SU-DHL-6 (cell line): ENCODE measurements around the gene DPP6.
"Not testable (repeated sequence)": the region's sequence is repeated elsewhere in the genome, so short reads cannot be mapped to it uniquely, and the experiment has no call there.

ENCODE experiments used
- H2AFZ ChIP-seq: fragments of 200-600 bp; sonication (generic); 2 replicates; pipeline ENCODE4 v1.6.1; 2014; ENCODE audit warnings: low read depth, mild to moderate bottlenecking, moderate library complexity, mixed read lengths, antibody characterized with exemption, low read length; ENCODE audit not compliant: severe bottlenecking
- H3F3A ChIP-seq: fragments of 200-600 bp; shearing (Covaris generic); 2 replicates; pipeline ENCODE4 v1.6.0; 2016; ENCODE audit warnings: antibody characterized with exemption, mild to moderate bottlenecking; ENCODE audit not compliant: insufficient read depth
- H3K27ac ChIP-seq: fragments of 200-600 bp; sonication (generic); 2 replicates; pipeline ENCODE4 v1.5.1; 2016; ENCODE audit warnings: low read depth, mild to moderate bottlenecking, low read length, moderate library complexity, mixed read lengths
- H3K27me3 ChIP-seq: fragments of 200-600 bp; sonication (generic), shearing (Covaris generic); 2 replicates; pipeline ENCODE4 v1.6.0; 2014; ENCODE audit warnings: mild to moderate bottlenecking, low read length
- H3K36me3 ChIP-seq: fragments of 200-600 bp; sonication (generic); 2 replicates; pipeline ENCODE4 v1.6.1; 2014; ENCODE audit warnings: mild to moderate bottlenecking, low read length, mixed read lengths
- H3K4me2 ChIP-seq: fragments of 300-600, 200-600 bp; shearing (Covaris generic), sonication (generic); 2 replicates; pipeline ENCODE4 v1.6.0; 2014; ENCODE audit warnings: low read length, low read depth, mild to moderate bottlenecking; ENCODE audit not compliant: poor library complexity, severe bottlenecking
- H3K4me3 ChIP-seq: fragments of 200-600 bp; sonication (generic); 2 replicates; pipeline ENCODE4 v1.5.1; 2014; ENCODE audit warnings: antibody characterized with exemption, low read length, mild to moderate bottlenecking, mixed read lengths; ENCODE audit not compliant: insufficient read depth, poor library complexity, severe bottlenecking
- H3K79me2 ChIP-seq: fragments of 200-600 bp; sonication (generic); 2 replicates; pipeline ENCODE4 v1.6.1; 2014; ENCODE audit warnings: mild to moderate bottlenecking, low read length, moderate library complexity; ENCODE audit not compliant: insufficient read depth
- H3K9ac ChIP-seq: fragments of 200-600 bp; sonication (generic); 2 replicates; pipeline ENCODE4 v1.7.0; 2014; ENCODE audit warnings: mild to moderate bottlenecking, low read length
- H3K9me2 ChIP-seq: fragments of 200-600 bp; sonication (generic); replicated peaks from 2 replicates; pipeline ENCODE4 v1.6.1; 2014; ENCODE audit warnings: low read length; ENCODE audit not compliant: insufficient read depth
- H3K9me3 ChIP-seq: fragments of 200-600 bp; sonication (generic); 2 replicates; pipeline ENCODE4 v1.6.1; 2014; ENCODE audit warnings: low read length, mixed read lengths; ENCODE audit not compliant: insufficient read depth
- H4K20me1 ChIP-seq: fragments of 200-600 bp; sonication (generic); 2 replicates; pipeline ENCODE4 v1.6.1; 2014; ENCODE audit warnings: low read depth, mild to moderate bottlenecking, antibody characterized with exemption, low read length, moderate library complexity, mixed read lengths

Gene DPP6

GRCh38 chr7:154030476-154031080 lies 21.6 kb upstream of the DPP6 start:
- H4K20me1 ChIP-seq, H2AFZ ChIP-seq, H3K4me3 ChIP-seq, H3K9me2 ChIP-seq, H3K9me3 ChIP-seq, H3K36me3 ChIP-seq, H3K4me2 ChIP-seq, H3K27me3 ChIP-seq, H3K79me2 ChIP-seq, H3K27ac ChIP-seq, H3F3A ChIP-seq, H3K9ac ChIP-seq: not testable (repeated sequence)

GRCh38 chr7:154039466-154040165 lies 12.6 kb upstream of the DPP6 start:
- not testable (repeated sequence) for H3K4me2 ChIP-seq, H3K9me2 ChIP-seq, H3K36me3 ChIP-seq, H4K20me1 ChIP-seq, H3K9me3 ChIP-seq, H3K27ac ChIP-seq, H3K79me2 ChIP-seq, H3K4me3 ChIP-seq, H3F3A ChIP-seq, H3K9ac ChIP-seq, H3K27me3 ChIP-seq, H2AFZ ChIP-seq

GRCh38 chr7:154050394-154050793 lies 1.8 kb upstream of the DPP6 start:
- H3K4me2 ChIP-seq, H3K4me3 ChIP-seq, H4K20me1 ChIP-seq, H3K27me3 ChIP-seq, H3K36me3 ChIP-seq, H3K9me3 ChIP-seq, H3K9ac ChIP-seq, H3K9me2 ChIP-seq, H3K79me2 ChIP-seq, H3F3A ChIP-seq, H2AFZ ChIP-seq, H3K27ac ChIP-seq: not testable (repeated sequence)

- H2AFZ ChIP-seq, H3K4me2 ChIP-seq, H3K9ac ChIP-seq, H3K9me3 ChIP-seq, H3K79me2 ChIP-seq, H3K4me3 ChIP-seq, H4K20me1 ChIP-seq, H3F3A ChIP-seq, H3K9me2 ChIP-seq, H3K36me3 ChIP-seq, H3K27me3 ChIP-seq, H3K27ac ChIP-seq: not testable (repeated sequence)
Observed at GRCh38 chr7:154051006-154051642, 1.1 kb upstream of the DPP6 start.

- H3K4me2 ChIP-seq, H3K9me3 ChIP-seq, H3K9ac ChIP-seq, H3K27me3 ChIP-seq, H3K36me3 ChIP-seq, H3K79me2 ChIP-seq, H3K4me3 ChIP-seq, H3K9me2 ChIP-seq, H3K27ac ChIP-seq, H4K20me1 ChIP-seq, H3F3A ChIP-seq, H2AFZ ChIP-seq: not testable (repeated sequence)
Observed at GRCh38 chr7:154052530-154053252, 493 bp downstream of the DPP6 start.

- not testable (repeated sequence) for H3K9me2 ChIP-seq, H3K27me3 ChIP-seq, H3K4me2 ChIP-seq, H3K27ac ChIP-seq, H3K36me3 ChIP-seq, H4K20me1 ChIP-seq, H3K4me3 ChIP-seq, H3K79me2 ChIP-seq, H3K9ac ChIP-seq, H2AFZ ChIP-seq, H3F3A ChIP-seq, H3K9me3 ChIP-seq
Observed at GRCh38 chr7:154053466-154054312, 1.5 kb downstream of the DPP6 start.

GRCh38 chr7:154054664-154055063 lies 2.5 kb downstream of the DPP6 start:
- H2AFZ ChIP-seq, H3F3A ChIP-seq, H3K9me2 ChIP-seq, H3K9me3 ChIP-seq, H4K20me1 ChIP-seq, H3K27ac ChIP-seq, H3K79me2 ChIP-seq, H3K36me3 ChIP-seq, H3K4me3 ChIP-seq, H3K9ac ChIP-seq, H3K27me3 ChIP-seq, H3K4me2 ChIP-seq: not testable (repeated sequence)
